ENCODE measurements around the gene ATL3.
"Not testable (repeated sequence)": the region's sequence is repeated elsewhere in the genome, so short reads cannot be mapped to it uniquely, and the experiment has no call there.

Gene ATL3, protein sequence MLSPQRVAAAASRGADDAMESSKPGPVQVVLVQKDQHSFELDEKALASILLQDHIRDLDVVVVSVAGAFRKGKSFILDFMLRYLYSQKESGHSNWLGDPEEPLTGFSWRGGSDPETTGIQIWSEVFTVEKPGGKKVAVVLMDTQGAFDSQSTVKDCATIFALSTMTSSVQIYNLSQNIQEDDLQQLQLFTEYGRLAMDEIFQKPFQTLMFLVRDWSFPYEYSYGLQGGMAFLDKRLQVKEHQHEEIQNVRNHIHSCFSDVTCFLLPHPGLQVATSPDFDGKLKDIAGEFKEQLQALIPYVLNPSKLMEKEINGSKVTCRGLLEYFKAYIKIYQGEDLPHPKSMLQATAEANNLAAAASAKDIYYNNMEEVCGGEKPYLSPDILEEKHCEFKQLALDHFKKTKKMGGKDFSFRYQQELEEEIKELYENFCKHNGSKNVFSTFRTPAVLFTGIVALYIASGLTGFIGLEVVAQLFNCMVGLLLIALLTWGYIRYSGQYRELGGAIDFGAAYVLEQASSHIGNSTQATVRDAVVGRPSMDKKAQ

GRCh38 chr11:63671322-63672155 lies at the start of gene ATL3:
ATL3 (minus strand) TSS chr11:63671376; CDS start chr11:63671335, 41 bp downstream.
- DNase-seq = peak; percentile 93 to 98

DNA sequence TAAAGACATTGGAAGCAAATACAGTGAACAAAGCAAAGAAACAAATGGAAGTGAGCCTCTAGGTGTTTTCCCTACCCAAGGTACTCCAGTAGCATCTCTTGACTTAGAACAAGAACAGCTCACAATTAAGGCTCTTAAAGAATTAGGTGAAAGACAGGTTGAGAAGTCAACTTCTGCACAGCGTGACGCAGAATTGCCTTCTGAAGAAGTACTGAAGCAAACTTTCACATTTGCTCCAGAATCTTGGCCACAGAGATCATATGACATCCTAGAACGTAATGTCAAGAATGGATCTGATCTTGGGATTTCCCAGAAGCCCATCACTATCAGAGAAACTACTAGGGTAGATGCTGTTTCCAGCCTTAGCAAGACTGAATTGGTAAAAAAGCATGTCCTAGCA lies 49.4 kb upstream of the ATL3 start:
- no peak for DNase-seq

DNA sequence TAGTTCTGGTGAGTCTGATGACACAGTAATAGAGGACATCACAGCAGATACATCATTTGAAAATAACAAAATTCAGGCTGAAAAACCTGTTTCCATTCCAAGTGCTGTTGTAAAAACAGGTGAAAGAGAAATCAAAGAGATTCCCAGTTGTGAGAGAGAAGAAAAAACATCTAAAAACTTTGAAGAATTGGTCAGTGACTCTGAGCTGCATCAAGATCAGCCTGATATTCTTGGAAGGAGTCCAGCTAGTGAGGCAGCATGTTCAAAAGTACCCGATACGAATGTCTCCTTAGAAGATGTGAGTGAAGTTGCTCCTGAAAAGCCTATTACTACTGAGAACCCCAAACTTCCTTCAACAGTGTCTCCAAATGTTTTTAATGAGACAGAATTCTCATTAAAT lies 48.8 kb upstream of the ATL3 start:
- no peak for DNase-seq

- no peak for DNase-seq
Measured at GRCh38 chr11:63719001-63719400, 47.8 kb upstream of the ATL3 start.

DNA sequence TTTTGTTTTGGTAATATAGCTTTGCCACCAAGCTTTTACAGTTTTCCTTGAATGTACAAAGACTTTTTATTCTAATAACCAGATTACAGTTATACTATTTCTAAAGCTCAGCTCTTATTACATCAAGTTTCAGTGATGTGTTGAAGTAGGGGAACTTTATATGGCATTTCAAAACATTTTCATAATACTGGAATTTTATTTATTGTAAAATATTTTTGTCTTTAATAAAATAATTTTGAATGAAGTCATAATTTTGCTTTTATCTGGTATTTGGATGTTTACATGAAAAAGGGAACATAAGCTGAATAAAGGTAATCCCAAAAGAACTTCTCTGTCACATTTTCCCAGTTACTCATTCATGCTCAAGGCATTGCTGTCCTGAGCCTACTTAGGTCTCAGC lies 44.9 kb upstream of the ATL3 start:
- DNase-seq = no peak

GRCh38 chr11:63713766-63714165 lies 42.6 kb upstream of the ATL3 start:
- DNase-seq = no peak

DNA sequence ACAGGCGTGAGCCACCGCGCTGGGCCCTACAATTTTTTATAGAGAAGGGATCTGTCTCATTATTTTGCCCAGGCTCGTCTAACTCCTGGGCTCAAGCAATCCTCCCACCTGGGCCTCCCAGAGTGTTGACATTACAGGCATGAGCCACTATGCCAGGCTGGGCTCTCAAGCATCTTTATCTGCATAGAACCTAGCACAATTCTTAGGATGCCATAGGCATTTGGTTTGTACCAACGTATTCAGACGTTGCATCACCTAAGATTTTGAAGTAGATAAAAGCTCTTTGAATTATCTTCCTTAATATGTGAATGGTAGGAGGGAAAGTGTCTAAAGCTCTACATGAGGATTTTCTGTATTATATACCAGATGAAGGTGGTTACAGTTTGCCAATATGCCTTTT lies 40.7 kb upstream of the ATL3 start:
- no peak for DNase-seq

- no peak for DNase-seq
Measured at GRCh38 chr11:63710476-63711217, 39.5 kb upstream of the ATL3 start.

DNA sequence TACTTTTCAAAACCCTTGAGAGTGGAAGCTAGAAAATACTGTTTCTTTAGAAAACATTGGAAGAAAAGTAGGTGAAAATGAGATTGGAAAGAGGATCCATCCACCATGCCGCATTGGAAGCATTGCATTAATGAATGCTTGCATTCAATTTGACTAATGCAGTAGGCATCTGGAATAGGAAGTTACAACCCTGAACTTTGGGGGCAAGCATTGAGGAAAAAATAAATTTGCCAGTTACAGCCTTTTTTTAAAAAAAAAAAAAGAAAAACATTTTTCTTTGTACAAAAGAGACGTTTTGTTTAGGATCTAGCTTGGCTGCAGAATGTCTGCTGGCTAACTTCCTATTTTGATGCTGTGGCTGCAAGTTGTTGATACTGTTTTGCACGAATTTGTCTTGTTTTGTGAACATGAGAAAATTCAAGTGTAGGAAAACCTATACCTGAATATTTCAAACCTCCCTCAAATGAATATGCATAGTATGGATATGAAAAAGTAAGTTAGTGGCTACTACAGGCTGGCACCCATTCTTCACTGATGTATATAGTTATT lies 38.2 kb upstream of the ATL3 start:
- no peak for DNase-seq

- no peak for DNase-seq
Measured at GRCh38 chr11:63708764-63709163, 37.6 kb upstream of the ATL3 start.

- DNase-seq = no peak
Measured at GRCh38 chr11:63705526-63705925, 34.4 kb upstream of the ATL3 start.

- DNase-seq = no peak
Measured at GRCh38 chr11:63699896-63700295, 28.7 kb upstream of the ATL3 start.

DNA sequence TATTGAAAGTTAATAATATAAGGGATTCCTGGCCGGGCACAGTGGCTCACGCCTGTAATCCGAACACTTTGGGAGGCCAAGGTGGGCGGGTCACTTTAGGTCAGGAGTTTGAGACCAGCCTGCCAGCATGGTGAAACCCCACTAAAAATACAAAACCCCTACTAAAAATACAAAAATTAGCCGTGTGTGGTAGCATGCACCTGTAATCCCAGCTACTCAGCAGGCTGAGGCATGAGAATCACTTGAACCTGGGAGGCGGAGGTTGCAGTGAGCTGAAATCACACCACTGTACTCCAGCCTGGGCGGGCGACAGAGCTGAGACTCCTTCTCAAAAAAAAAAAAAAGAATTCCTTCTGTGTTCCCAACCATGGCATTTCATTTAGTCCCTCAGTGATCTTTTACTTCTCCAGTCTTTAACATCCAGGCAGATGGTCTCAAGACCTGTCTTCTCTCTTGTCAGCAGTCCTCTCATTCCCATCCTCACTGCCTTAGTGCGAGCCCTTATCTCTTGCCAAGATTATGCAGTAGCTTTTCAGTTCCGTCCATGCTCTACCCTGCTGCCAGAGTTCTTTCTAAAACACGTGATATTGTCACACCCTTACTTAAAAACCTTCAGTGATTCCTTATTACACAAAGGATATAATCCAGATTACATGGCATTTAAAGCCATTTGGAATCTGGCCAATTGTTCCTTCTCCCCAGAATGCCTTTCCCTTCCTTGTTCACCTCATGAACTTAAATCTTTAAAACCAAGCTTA lies 28.0 kb upstream of the ATL3 start:
- no peak for DNase-seq

DNA sequence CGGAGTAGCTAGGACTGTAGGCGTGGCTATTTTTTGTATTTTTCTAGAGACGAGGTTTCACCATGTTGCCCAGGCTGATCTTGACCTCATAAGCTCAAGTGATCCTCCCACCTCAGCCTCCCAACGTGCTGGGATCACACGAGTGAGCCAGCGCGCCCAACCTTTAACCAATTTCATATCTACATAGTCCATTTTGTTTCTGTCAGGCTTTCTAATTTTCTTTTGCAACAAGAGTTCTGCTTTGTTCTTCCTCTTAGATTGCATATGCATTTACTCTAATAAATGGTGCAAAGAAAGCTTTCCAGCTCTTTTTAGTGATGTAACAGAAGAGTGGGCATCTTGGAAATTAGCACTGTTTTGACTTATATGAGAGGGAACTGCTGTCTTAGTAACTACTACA lies 23.4 kb upstream of the ATL3 start:
- DNase-seq = no peak

DNA sequence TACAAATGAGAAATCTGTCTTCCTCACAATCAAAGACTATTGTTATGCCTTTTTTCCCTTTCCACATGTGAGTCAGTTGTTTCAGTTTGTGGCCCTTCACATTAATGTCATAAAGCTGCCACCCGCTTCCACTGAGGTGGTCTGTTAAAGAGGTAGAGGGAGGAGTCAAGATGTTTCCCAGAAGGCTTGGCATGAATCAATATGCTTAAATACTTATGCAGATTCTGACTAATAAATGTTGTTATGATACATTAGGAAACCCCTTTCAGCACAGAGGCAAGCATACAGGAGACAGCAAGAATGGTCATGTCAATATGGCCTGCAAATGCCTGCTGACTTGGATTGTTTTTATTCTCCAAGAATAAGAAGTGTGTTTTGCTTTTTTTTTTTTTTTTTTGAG lies 16.7 kb upstream of the ATL3 start:
- no peak for DNase-seq

DNA sequence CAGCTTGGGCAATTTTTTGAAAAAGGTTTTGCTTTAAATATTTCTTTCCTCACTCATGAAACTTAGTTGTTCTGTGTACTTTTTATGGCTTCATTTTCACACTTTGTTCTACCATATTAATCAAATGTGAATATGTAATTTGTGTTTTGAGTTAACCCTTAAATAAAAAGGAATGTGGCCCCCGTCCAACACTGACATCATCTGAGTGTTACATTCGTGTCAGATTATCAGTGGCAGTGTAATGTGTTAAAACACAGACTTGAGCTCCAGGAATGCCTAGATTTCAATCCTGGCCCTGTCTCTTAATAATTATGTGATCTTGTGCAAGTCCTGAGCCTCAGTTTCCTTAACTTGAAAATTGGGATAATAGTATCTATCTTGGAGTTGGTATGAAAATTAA lies 15.8 kb upstream of the ATL3 start:
- DNase-seq = no peak

GRCh38 chr11:63685158-63685721 lies 14.1 kb upstream of the ATL3 start:
- DNase-seq = not testable (repeated sequence)

- DNase-seq = no peak
Measured at GRCh38 chr11:63683133-63683991, 12.2 kb upstream of the ATL3 start.

DNA sequence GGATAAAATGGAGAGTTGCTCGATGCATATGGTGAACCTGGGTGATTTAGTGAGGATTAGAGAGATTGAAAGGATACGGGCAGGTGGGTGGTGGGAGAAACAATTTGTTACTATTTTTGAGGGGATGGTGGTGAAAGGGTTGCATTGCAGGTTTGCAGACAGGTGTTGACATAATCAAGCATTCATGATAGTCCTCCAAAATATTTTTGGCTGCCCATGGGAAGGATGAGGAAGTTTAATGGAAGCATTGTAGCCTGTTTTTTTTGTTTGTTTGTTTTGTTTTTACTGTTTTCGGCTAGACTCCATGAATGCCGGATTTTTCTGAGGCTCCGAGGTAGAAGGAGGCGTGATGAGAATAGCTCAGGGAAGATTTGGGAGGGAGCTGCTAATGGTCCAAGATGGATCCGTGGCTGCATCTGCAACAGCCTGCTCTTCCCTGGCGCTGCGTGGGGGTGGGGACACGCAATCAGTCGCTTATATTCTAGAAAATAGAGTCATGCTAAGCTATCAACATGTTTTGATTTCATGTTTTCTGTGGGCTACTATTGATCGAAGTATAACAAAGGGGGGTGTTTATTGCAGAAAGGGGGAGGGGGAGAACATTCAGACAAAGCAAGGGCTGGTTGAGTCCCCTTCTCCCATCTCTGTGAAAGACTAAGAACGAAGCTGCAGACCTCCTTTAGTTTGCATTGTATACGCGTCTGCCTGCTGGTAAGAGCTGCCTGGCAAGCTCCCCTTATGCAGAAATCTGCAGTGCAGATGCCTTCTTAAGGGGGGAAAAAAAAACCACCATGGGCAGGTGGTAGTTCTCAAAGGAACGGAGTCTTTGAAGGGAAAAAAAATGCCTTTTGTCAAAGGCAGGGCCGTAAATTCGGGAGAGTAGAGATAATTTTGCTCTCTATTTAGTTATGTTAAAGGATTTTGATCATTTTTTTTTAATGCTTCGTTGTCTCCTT lies 11.2 kb upstream of the ATL3 start:
- no peak for DNase-seq

All from NCI-H1930 (cell line).